ENCODE data around the gene RNF44. TPM values are rescaled to one million over a fixed set of nuclear protein-coding genes. Genes with fewer than 3 reads are reported as not detected.

RNF44 gene
- total RNA-seq, 1 experiment from 2014 or later: 172 TPM

DNA sequence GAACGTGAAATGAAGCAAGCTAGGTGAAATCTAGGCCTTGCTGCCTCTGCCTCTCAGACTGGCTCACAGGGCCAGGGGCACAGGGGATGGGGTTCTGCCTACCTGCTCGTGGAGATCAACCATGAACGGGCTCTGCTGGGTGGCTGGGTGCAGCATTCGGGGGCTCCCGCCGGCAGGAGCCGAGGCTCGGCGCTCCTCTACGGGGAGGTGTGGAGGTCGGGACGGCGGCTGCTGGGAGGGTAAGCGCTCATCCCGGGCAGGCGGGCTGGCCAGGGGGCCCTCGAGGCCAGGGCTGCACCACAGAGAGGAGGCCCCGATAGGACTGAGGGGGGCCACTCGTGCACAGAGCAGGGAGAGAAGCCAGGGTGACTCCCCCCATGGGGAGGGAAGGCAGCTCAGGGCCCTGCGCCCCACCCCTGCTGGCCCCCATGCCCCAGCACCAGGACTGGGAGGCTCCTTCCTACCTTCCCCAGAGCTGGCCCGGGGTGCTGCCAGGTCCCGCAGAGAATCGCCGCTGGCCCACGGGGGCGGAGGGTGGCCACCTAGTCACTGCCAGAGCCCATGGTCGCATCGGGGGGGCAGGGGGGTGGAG lies 5.2 kb downstream of the RNF44 start:
- H2BK12ac ChIP-seq (ENCODE audit: insufficient read length, low read depth, low read length): no peak overlapping the region
- H3K36me3 Mint-ChIP-seq (ENCODE audit: insufficient read depth in 1 of 3, low read depth in 3 of 3): peaks cover 30 to 71% (median 71%) of the 10 kb centered on the region in 3 experiments
- H3K4me2 ChIP-seq (ENCODE audit: insufficient read depth, insufficient read length, low read length): no peak overlapping the region
- H2AK5ac ChIP-seq (ENCODE audit: insufficient read length, low read length): no peak overlapping the region
- no peak overlapping the region for H2AFZ ChIP-seq (ENCODE audit: low read length)
- H4K5ac ChIP-seq (ENCODE audit: insufficient read length, low read depth, low read length): no peak overlapping the region
- H3K14ac ChIP-seq (ENCODE audit: insufficient read depth, low read length): no peak overlapping the region
- no CpG with 5 or more reads among the region's 28 CpGs for WGBS (ENCODE audit: extremely low coverage, insufficient read length, low lambda C conversion rate)
- H2BK120ac ChIP-seq (ENCODE audit: low read depth, low read length, poor library complexity, severe bottlenecking): no peak overlapping the region
- peaks cover 38% of the 10 kb centered on the region for H3K79me2 ChIP-seq (ENCODE audit: insufficient read depth, low read length)
- no peak overlapping the region for H3T11ph ChIP-seq (ENCODE audit: low read length)
- no peak overlapping the region for H3K27ac Mint-ChIP-seq
- H4K91ac ChIP-seq (ENCODE audit: insufficient read length, low read depth, low read length): no peak overlapping the region
- H2BK15ac ChIP-seq (ENCODE audit: low read depth, low read length): no peak overlapping the region; the same call in 1 of the 2 replicates
- H2BK5ac ChIP-seq (ENCODE audit: insufficient read length, low read length): no peak overlapping the region
- H3K23me2 ChIP-seq (ENCODE audit: insufficient read length, low read depth, low read length, poor library complexity, severe bottlenecking): peaks cover 8% of the 10 kb centered on the region
- no peaks in the 10 kb centered on the region; the same call in 1 of the 2 replicates for H3K4me1 ChIP-seq (ENCODE audit: insufficient read depth, low read length)
- no peaks in the 10 kb centered on the region for H3K9me3 Mint-ChIP-seq
- H3K18ac ChIP-seq (ENCODE audit: insufficient read length, low read depth, low read length): no peak overlapping the region
- no peaks in the 10 kb centered on the region for H3K27me3 Mint-ChIP-seq (ENCODE audit: low read depth)
- H3K27me3 ChIP-seq (ENCODE audit: insufficient read depth, low read length): no peaks in the 10 kb centered on the region
- no peak overlapping the region for H3K56ac ChIP-seq (ENCODE audit: insufficient read length, low read depth, low read length)
- no peak overlapping the region for H3K23ac ChIP-seq (ENCODE audit: insufficient read length, low read depth, low read length)
- H3K79me1 ChIP-seq (ENCODE audit: insufficient read depth, low read depth, low read length, poor library complexity, severe bottlenecking): peaks cover 3% of the 10 kb centered on the region
- H3K9me3 ChIP-seq (ENCODE audit: control insufficient read depth, low read depth, low read length): no peaks in the 10 kb centered on the region
- no peaks in the 10 kb centered on the region for H4K20me1 ChIP-seq (ENCODE audit: control insufficient read depth, insufficient read depth, insufficient read length)
- H2BK20ac ChIP-seq (ENCODE audit: low read depth, low read length, poor library complexity, severe bottlenecking): no peak overlapping the region
- H3K4me1 Mint-ChIP-seq: peaks cover 25 to 27% of the 10 kb centered on the region in 2 experiments
- H3K4me3 Mint-ChIP-seq: no peak overlapping the region
- no peak for DNase-seq
- no peak overlapping the region for H4K8ac ChIP-seq (replicated peaks; ENCODE audit: insufficient read length, low read depth, low read length)
- TF ChIP-seq, protein P1, sequence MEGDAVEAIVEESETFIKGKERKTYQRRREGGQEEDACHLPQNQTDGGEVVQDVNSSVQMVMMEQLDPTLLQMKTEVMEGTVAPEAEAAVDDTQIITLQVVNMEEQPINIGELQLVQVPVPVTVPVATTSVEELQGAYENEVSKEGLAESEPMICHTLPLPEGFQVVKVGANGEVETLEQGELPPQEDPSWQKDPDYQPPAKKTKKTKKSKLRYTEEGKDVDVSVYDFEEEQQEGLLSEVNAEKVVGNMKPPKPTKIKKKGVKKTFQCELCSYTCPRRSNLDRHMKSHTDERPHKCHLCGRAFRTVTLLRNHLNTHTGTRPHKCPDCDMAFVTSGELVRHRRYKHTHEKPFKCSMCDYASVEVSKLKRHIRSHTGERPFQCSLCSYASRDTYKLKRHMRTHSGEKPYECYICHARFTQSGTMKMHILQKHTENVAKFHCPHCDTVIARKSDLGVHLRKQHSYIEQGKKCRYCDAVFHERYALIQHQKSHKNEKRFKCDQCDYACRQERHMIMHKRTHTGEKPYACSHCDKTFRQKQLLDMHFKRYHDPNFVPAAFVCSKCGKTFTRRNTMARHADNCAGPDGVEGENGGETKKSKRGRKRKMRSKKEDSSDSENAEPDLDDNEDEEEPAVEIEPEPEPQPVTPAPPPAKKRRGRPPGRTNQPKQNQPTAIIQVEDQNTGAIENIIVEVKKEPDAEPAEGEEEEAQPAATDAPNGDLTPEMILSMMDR (conservative IDR thresholded peaks at IDR 0.05): no peak
- H3K27ac ChIP-seq (ENCODE audit: insufficient read length, low read depth, low read length): no peak overlapping the region
- no peak overlapping the region for H3K9ac ChIP-seq (ENCODE audit: extremely low read depth, insufficient read length, low read length)
- H3K4ac ChIP-seq (ENCODE audit: low read depth, low read length): no peak overlapping the region

All from H9 (cell line).